GM19025 (cell line): ENCODE data around the gene MGMT.

Experiments used
- ATAC-seq: cut with Tn5 transposase; IDR thresholded peaks from one replicate; pipeline ENCODE4 v1.9.1; 2021; ENCODE audit warnings: mild to moderate bottlenecking, low read depth, moderate library complexity; ENCODE audit not compliant: unreplicated experiment

The MGMT gene

DNA sequence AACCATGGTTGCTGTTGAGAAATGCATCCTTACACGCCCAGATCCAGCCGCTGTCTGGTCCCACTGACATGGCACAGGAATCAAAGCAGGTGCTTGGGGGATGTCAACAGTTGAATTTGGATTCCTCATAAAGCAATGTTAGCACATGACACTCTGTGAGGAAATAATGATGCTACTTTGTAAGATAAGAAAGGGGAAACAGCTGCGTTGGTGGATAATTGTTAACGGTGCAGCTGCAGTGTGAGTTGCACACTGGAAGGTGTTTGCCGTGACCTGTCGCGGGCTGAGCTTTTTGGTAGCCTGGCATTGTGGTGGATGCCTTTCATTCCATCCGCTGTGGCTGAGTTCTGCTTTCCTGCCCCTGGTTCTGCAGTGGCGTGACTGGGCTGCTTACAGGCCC, 113.9 kb downstream of the MGMT start:
- ATAC-seq: no peak

- ATAC-seq: no peak
Observed at GRCh38 chr10:129581827-129582411, 114.9 kb downstream of the MGMT start.

DNA sequence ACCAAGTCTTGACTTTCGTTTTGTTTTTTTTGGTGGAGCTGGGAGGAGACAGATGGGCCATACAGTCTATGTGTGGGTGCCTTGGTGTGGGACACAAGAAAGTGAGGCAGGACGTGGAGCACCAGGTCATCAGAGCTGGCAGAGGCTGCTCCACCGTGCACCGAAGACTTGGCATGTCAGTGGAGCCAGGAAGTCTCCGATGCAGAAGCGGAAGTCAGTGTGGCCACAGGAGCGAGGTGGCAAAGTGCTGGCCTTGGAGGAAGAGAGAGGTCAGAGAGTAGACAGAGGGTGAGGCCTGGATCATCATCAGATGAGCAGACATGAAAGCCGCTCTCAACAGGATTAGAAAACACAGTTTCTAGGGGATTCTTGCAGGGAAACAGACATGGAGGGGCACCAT, 116.8 kb downstream of the MGMT start:
- no peak for ATAC-seq

DNA sequence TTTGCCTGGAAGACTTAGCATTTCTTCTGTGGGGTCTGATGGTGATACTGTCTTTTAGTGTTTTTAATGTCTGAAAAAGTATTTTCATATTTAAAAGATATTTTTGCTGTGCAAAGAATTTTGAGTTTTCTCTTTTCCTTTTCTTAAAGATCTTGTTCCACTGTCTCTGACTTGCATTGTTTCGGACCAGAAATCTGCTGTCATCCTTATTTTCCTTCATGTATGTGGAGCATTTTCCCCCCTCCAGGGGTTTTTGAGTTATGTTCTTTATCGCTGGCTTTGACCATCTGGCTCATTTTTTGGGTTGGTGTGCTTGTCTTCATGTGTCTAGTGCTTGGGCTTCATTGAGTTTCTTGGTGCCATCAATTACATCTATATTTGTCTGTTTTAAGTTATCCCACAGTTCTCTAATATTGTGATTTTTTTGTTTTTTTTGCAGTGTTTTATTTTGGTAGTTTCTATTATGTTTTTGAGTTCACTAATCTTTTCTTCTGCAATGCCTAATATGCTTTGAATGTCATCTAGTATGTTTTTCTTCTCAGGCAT, 119.9 kb downstream of the MGMT start:
- ATAC-seq: no peak

DNA sequence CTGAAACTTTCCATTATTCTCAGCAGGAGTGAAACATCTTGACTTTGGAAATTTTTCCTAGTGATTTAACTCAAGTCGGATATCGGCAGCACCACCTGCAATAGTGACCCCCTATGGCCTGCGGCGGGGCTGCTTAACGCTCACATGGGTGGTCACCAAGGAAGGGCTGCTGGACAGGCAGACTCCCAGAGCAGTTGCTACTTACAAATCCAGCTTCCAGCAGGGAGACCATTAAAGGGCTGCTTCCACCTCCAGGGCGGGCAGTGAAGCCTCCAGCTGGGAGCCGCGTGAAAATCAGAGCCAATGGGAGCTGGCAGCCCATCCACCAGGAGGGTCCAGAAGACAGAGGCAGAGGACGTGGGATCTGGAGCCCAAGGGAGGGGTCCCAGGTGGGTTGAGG, 122.5 kb downstream of the MGMT start:
- ATAC-seq: no peak

- no peak for ATAC-seq
Observed at GRCh38 chr10:129593953-129594352, 126.9 kb downstream of the MGMT start.

DNA sequence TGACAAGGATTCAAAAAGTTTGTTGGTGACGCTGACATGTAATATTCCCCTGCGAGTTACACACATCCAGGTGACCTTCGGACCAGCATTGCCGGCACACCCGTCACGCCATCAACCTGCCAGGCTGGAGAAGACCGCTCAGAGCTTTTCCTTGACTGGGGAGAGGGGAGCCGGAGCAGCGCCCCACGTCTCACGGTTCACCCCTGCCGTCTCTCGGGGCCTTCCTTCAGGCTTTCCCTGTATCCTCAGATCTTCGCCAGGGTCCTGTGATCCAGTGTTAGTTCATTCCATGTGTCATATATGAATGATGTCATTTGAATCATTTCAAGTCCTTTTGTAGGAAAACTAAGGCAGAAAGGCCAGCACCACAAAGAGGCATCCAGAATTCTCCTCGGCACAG, 127.8 kb downstream of the MGMT start:
- no peak for ATAC-seq

- ATAC-seq: no peak
Observed at GRCh38 chr10:129598413-129598812, 131.4 kb downstream of the MGMT start.

DNA sequence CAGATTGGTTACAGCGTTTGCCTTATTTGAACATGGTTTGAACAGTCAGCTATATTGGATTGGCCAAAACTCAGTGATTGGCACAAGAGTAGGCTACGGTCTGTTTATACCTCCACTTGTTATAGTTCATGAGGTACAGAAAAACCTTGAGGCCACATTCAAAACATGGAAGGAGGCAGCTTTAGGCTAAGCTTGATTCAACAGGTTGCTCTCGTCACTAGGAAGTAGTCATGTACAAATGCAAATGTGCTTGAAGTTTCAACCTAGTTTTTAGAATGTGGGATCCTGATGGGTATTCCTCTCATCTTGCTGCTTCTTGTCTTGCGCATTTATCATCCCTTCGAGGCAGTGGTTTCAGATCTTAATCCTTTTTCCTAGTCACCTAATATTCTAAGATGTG, 132.1 kb downstream of the MGMT start:
- ATAC-seq: no peak

GRCh38 chr10:129601737-129602136, 134.7 kb downstream of the MGMT start:
- no peak for ATAC-seq

DNA sequence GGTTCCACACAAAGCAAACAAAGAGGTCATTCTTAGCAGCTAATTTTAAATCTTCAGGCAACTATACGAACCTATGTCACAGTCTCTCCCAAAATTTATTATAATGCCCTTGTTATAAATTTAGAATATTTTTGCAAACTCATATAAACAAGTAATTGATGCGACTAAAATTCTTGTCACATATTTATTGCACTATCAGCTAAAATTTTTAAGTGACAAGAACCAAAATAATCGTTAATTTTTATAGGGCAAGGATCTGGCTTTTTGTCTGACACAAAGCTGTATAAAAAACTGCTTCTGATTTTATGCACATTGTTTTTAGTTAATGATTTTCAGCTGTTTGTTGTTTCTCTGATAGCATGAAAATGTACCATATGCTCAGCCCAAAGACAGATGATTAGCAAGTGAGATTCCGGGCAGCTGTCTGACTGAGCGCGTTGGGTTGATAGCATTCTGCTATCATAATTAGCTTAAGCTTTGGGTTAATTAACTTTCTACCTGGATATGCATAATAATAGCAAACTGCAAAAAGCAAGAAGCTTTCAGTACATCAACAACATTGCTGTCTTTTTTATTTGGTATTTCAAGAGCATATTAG, 136.0 kb downstream of the MGMT start:
- ATAC-seq: no peak

GRCh38 chr10:129604333-129605032, 137.4 kb downstream of the MGMT start:
- peak; percentile 41 for ATAC-seq

- ATAC-seq: peak; percentile 33
Observed at GRCh38 chr10:129605266-129605985, 138.4 kb downstream of the MGMT start.

- ATAC-seq: peak; percentile 45
Observed at GRCh38 chr10:129605986-129606518, 139.0 kb downstream of the MGMT start.

DNA sequence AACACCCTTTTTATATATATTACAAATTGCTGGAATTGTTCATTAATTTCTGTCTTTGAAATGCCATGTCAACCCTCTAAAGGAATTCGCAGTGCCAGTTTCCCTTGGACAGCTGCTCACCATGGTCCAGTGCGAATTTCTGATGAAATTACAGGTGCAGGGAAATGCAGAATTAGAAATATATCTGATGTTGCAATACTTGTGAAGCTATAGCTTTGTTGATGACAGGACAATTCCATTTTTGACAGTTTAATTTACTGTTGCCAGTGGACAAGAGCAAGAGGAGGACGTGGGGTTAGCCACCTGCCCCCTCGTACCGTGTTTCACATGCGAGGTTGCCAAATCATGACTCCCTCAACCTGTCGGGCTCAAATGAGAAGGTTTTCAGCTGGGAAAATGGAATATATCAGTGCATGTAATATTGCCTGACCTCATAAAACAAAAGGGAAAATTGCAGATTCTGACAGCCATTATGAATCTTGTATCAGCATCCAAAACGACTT, 140.6 kb downstream of the MGMT start:
- no peak for ATAC-seq

- ATAC-seq: no peak
Observed at GRCh38 chr10:129608653-129609052, 141.6 kb downstream of the MGMT start.

DNA sequence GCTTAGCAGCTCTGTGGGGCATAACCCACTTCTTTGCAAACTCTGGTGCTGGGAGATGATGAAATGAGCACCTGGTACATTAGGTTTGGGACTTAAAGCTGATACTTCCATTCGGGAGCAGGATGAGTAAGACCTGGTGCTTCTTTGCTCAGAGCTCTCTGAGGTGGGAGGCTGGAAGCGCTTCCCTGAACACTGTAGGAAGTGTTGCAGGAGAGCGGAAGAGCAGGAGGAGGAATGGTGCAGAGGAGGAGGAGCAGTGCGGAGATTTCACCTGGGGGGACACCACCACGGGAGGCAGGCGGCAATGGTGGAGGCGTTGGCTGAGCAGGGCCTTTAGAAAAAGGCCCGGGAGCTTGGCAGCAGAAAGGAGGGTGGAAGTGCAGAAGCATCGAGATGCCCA, 142.5 kb downstream of the MGMT start:
- ATAC-seq: no peak

- ATAC-seq: no peak
Observed at GRCh38 chr10:129612481-129613109, 145.6 kb downstream of the MGMT start.

- ATAC-seq: no peak
Observed at GRCh38 chr10:129613377-129613980, 146.4 kb downstream of the MGMT start.

- ATAC-seq: no peak
Observed at GRCh38 chr10:129614341-129614740, 147.3 kb downstream of the MGMT start.
